ENCODE data around the gene HPN. TPM values are rescaled to one million over a fixed set of nuclear protein-coding genes. Genes with fewer than 3 reads are reported as not detected.

HPN gene
- total and polyA plus RNA-seq, 2 of the 13 experiments (the other 11 are each of a cell fraction or from before 2014, with no cell fraction given): 46.7 to 261 TPM

DNA sequence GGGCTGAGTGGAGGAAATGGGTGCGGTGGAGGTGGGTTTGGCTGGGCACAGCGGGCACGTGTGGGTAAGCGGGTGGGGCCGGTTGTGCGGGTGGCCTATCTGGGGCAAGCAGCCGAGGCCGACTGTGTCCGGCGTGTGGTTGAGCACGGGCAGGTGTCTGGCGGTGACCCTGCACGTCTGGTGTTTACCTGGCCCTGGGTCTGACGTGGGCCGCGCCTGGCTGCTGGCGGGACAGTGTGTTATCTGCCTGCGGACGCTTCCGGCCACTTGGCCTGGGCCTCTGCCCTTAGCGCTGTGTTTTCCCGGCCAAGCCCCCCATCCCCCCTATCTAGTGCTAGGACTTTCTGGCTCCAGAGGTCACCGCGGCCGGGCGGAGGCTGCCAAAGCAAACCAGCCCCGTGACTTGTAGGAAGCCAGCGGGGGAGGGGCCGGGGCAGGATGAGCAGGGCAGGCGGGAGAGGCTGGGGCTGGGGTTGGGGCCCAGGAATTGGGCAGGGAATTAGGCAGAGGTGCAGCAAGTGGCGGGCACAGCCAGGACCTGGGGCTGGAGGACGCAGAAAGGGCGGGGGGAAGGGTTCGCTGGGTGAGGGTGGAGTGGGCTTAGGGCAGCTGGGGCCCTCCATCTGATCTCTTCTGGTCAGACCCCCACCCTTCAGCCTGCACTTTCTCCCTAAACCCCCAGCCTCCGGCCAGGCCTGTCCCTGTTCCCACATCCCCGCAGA is 534 bp upstream of the HPN start (continued):
- TF ChIP-seq, protein P1, sequence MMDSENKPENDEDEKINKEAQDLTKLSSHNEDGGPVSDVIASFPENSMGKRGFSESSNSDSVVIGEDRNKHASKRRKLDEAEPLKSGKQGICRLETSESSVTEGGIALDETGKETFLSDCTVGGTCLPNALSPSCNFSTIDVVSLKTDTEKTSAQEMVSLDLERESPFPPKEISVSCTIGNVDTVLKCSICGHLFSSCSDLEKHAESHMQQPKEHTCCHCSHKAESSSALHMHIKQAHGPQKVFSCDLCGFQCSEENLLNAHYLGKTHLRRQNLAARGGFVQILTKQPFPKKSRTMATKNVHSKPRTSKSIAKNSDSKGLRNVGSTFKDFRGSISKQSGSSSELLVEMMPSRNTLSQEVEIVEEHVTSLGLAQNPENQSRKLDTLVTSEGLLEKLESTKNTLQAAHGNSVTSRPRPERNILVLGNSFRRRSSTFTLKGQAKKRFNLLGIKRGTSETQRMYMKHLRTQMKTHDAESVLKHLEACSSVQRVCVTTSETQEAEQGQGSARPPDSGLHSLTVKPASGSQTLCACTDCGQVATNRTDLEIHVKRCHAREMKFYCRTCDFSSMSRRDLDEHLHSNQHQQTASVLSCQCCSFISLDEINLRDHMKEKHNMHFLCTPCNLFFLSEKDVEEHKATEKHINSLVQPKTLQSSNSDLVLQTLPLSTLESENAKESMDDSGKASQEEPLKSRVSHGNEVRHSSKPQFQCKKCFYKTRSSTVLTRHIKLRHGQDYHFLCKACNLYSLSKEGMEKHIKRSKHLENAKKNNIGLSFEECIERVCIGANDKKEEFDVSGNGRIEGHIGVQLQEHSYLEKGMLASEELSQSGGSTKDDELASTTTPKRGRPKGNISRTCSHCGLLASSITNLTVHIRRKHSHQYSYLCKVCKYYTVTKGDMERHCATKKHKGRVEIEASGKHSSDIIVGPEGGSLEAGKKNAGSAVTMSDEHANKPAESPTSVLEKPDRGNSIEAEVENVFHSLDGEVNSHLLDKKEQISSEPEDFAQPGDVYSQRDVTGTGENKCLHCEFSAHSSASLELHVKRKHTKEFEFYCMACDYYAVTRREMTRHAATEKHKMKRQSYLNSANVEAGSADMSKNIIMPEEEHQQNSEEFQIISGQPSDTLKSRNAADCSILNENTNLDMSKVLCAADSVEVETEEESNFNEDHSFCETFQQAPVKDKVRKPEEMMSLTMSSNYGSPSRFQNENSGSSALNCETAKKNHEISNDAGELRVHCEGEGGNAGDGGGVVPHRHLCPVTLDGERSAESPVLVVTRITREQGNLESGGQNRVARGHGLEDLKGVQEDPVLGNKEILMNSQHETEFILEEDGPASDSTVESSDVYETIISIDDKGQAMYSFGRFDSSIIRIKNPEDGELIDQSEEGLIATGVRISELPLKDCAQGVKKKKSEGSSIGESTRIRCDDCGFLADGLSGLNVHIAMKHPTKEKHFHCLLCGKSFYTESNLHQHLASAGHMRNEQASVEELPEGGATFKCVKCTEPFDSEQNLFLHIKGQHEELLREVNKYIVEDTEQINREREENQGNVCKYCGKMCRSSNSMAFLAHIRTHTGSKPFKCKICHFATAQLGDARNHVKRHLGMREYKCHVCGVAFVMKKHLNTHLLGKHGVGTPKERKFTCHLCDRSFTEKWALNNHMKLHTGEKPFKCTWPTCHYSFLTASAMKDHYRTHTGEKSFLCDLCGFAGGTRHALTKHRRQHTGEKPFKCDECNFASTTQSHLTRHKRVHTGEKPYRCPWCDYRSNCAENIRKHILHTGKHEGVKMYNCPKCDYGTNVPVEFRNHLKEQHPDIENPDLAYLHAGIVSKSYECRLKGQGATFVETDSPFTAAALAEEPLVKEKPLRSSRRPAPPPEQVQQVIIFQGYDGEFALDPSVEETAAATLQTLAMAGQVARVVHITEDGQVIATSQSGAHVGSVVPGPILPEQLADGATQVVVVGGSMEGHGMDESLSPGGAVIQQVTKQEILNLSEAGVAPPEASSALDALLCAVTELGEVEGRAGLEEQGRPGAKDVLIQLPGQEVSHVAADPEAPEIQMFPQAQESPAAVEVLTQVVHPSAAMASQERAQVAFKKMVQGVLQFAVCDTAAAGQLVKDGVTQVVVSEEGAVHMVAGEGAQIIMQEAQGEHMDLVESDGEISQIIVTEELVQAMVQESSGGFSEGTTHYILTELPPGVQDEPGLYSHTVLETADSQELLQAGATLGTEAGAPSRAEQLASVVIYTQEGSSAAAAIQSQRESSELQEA (CRISPR knock-in tag; IDR thresholded peaks at IDR 0.05; ENCODE audit: not compliant biosample characterization): peak; percentile 73
- 0 out of 2 replicates have a peak, but pooled peaks have one; percentile 72 for TF ChIP-seq XBP1 (CRISPR knock-in tag; IDR thresholded peaks at IDR 0.05)
- peak; percentile 90 for TF ChIP-seq GATAD2A (CRISPR knock-in tag; IDR thresholded peaks at IDR 0.05)
- peak; percentile 82 for TF ChIP-seq GFI1 (CRISPR knock-in tag; IDR thresholded peaks at IDR 0.05; ENCODE audit: borderline replicate concordance)
- TF ChIP-seq MAF1 (CRISPR knock-in tag; IDR thresholded peaks at IDR 0.05; ENCODE audit: borderline replicate concordance): peak; percentile 61; the same call in 1 of the 2 replicates
- TF ChIP-seq ZFP37 (CRISPR knock-in tag; IDR thresholded peaks at IDR 0.05; ENCODE audit: borderline replicate concordance): 0 out of 2 replicates have a peak, but pooled peaks have one; percentile 54
- TF ChIP-seq NFYC (CRISPR knock-in tag; IDR thresholded peaks at IDR 0.05): 0 out of 2 replicates have a peak, but pooled peaks have one; percentile 25
- TF ChIP-seq, protein P2, sequence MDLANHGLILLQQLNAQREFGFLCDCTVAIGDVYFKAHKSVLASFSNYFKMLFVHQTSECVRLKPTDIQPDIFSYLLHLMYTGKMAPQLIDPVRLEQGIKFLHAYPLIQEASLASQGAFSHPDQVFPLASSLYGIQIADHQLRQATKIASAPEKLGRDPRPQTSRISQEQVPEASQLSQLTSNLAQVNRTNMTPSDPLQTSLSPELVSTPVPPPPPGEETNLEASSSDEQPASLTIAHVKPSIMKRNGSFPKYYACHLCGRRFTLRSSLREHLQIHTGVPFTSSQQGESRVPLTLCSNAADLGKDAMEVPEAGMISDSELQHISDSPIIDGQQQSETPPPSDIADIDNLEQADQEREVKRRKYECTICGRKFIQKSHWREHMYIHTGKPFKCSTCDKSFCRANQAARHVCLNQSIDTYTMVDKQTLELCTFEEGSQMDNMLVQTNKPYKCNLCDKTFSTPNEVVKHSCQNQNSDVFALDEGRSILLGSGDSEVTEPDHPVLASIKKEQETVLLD (CRISPR knock-in tag; IDR thresholded peaks at IDR 0.05; ENCODE audit: low read depth): peak; percentile 68; the same call in 1 of the 2 replicates
- peak; percentile 89; the same call in 1 of the 2 replicates for TF ChIP-seq NAIF1 (CRISPR knock-in tag; IDR thresholded peaks at IDR 0.05; ENCODE audit: borderline replicate concordance)
- TF ChIP-seq RARA (CRISPR knock-in tag; IDR thresholded peaks at IDR 0.05): peak; percentile 98
- TF ChIP-seq, protein P3, sequence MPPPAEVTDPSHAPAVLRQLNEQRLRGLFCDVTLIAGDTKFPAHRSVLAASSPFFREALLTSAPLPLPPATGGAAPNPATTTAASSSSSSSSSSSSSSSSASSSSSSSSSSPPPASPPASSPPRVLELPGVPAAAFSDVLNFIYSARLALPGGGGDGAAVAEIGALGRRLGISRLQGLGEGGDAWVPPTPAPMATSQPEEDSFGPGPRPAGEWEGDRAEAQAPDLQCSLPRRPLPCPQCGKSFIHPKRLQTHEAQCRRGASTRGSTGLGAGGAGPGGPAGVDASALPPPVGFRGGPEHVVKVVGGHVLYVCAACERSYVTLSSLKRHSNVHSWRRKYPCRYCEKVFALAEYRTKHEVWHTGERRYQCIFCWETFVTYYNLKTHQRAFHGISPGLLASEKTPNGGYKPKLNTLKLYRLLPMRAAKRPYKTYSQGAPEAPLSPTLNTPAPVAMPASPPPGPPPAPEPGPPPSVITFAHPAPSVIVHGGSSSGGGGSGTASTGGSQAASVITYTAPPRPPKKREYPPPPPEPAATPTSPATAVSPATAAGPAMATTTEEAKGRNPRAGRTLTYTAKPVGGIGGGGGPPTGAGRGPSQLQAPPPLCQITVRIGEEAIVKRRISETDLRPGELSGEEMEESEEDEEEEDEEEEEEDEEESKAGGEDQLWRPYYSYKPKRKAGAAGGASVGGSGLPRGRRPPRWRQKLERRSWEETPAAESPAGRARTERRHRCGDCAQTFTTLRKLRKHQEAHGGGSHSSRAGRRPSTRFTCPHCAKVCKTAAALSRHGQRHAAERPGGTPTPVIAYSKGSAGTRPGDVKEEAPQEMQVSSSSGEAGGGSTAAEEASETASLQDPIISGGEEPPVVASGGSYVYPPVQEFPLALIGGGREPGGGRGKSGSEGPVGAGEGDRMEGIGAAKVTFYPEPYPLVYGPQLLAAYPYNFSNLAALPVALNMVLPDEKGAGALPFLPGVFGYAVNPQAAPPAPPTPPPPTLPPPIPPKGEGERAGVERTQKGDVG (CRISPR knock-in tag; IDR thresholded peaks at IDR 0.05; ENCODE audit: borderline replicate concordance): peak; percentile 81; the same call in 1 of the 2 replicates
- TF ChIP-seq ZNF747 (CRISPR knock-in tag; IDR thresholded peaks at IDR 0.05; ENCODE audit: borderline replicate concordance): peak; percentile 98
